IMR-90 (cell line): ENCODE measurements around the gene CASK.

ENCODE experiments used
- CEBPB ChIP-seq: IDR thresholded peaks from 2 replicates; pipeline ENCODE4 v1.6.1; 2012; ENCODE audit warnings: low read depth, low read length, improper control_type of control experiment
- CHD1 ChIP-seq: IDR thresholded peaks from 2 replicates; pipeline ENCODE4 v1.6.1; 2012; ENCODE audit warnings: low read depth, low read length, improper control_type of control experiment
- MAZ ChIP-seq: IDR thresholded peaks from 2 replicates; pipeline ENCODE4 v1.6.1; 2012; ENCODE audit warnings: low read depth, mild to moderate bottlenecking, low read length, improper control_type of control experiment, moderate library complexity, borderline replicate concordance
- POLR2A ChIP-seq: IDR thresholded peaks from 2 replicates; pipeline ENCODE4 v1.6.1; 2012; ENCODE audit warnings: mild to moderate bottlenecking, low read depth, low read length
- RAD21 ChIP-seq: IDR thresholded peaks from 2 replicates; pipeline ENCODE4 v1.6.1; 2012; ENCODE audit warnings: low read length, improper control_type of control experiment
- SMC3 ChIP-seq: fragments of 150-350 bp; IDR thresholded peaks from 2 replicates; pipeline ENCODE4 v1.6.1; 2016; ENCODE audit warnings: low read depth, mild to moderate bottlenecking, antibody characterized with exemption, low read length, moderate library complexity
- TF ChIP-seq, protein P1 (sequence below): conservative IDR thresholded peaks from 2 replicates; pipeline ENCODE4 v1.5.1; 2012; ENCODE audit warnings: mild to moderate bottlenecking, low read depth, low read length, improper control_type of control experiment

GRCh38 chrX:41903544-41903943 is 19.8 kb downstream of the CASK start:
- TF ChIP-seq, protein P1, sequence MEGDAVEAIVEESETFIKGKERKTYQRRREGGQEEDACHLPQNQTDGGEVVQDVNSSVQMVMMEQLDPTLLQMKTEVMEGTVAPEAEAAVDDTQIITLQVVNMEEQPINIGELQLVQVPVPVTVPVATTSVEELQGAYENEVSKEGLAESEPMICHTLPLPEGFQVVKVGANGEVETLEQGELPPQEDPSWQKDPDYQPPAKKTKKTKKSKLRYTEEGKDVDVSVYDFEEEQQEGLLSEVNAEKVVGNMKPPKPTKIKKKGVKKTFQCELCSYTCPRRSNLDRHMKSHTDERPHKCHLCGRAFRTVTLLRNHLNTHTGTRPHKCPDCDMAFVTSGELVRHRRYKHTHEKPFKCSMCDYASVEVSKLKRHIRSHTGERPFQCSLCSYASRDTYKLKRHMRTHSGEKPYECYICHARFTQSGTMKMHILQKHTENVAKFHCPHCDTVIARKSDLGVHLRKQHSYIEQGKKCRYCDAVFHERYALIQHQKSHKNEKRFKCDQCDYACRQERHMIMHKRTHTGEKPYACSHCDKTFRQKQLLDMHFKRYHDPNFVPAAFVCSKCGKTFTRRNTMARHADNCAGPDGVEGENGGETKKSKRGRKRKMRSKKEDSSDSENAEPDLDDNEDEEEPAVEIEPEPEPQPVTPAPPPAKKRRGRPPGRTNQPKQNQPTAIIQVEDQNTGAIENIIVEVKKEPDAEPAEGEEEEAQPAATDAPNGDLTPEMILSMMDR: no peak
- TF ChIP-seq POLR2A (no peak), CHD1 (no peak), RAD21 (no peak), MAZ (no peak), SMC3 (no peak), CEBPB (no peak)
